HG02840 (cell line): Measurements from ENCODE around the gene RANBP1.
"Not testable (repeated sequence)": the region's sequence is repeated elsewhere in the genome, so short reads cannot be mapped to it uniquely, and the experiment has no call there.

Source experiments
- ATAC-seq: cut with Tn5 transposase; IDR thresholded peaks from one replicate; pipeline ENCODE4 v1.9.1; 2021; ENCODE audit warnings: mild to moderate bottlenecking, moderate library complexity, moderate number of reproducible peaks; ENCODE audit not compliant: unreplicated experiment, low FRiP score

The RANBP1 gene

DNA sequence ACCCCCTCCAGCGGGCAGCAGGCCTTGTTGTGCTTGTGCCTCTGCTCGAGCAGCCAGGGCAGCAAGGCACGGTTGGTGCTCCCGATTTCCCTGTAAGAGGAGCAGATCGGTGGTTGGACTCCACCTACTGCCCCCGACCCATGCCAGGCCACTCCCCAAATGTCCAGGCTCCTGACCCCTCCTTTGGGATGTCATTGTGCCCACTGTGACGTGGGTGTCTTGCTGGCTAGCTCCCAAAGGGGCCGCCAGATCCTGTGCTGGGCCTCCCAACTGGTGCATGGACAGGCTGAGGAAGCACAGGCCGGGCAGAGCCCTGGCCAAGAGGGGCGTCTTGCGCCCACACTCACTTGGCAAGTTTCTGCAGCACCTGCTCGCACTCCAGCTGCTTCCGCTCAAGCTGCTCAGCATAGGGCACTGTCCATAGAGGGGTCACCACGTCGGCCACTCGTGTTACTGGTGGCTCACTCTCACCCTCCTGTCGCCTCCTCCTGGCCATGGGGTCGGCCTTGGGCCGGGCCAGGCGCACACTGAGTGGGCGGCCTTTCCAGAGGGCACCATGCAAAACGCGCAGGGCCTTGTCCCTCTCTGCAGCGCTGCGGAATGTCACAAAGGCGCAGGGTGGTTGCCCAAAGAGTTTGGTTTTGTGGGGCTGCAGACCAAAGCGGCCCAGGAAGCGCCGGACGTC, at the start of gene RANBP1:
RANBP1 (plus strand) TSS at position 414 of the 685 bp plus-strand sequence; CDS start at position 495, 81 bp downstream.
- ATAC-seq = no peak

GRCh38 chr22:20066617-20067383, 49.1 kb upstream of the RANBP1 start:
- no peak for ATAC-seq

GRCh38 chr22:20067384-20067682, 48.6 kb upstream of the RANBP1 start:
- not testable (repeated sequence) for ATAC-seq

DNA sequence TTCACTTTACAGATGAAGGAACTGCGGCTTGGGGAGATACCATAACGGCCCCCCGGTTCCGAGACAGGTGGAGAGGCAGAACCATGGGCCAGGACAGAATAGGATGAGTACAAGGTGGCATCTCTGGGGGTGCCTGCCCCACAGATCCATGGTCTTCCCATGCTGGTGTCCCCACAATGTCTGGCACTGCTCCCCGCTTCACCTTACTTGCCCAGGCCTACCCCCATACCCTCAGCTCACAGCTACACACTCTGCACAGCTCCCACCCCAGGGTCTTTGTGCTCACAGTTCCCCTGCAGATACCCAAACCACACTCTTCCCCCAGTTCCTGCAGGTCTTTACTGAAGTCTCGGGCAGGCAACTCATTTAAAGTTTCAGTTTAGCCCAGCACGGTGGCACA, 47.3 kb upstream of the RANBP1 start:
- ATAC-seq = no peak

GRCh38 chr22:20069331-20070042, 46.4 kb upstream of the RANBP1 start:
- ATAC-seq = no peak

DNA sequence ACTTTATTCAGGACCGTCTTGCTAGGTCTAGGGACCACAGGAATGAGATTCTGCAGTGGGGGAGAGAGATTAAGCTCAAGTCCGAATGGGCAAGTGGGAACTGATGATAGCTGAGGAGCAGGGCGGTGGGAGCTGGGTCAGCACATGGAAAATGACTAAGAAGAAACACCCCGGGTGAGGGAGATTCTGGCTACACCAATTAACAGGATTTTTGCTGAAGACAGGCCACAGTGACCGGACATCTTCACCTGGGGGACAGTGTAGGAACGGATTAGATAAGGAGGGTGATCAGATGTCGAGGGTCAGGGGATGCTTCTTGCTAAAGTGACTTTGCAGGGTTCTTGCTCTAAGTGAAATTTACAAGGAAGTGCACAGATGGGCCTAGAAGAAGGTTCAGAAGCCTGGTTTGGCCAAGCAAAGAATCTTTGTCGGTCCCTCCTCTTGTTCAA, 44.4 kb upstream of the RANBP1 start:
- no peak for ATAC-seq

DNA sequence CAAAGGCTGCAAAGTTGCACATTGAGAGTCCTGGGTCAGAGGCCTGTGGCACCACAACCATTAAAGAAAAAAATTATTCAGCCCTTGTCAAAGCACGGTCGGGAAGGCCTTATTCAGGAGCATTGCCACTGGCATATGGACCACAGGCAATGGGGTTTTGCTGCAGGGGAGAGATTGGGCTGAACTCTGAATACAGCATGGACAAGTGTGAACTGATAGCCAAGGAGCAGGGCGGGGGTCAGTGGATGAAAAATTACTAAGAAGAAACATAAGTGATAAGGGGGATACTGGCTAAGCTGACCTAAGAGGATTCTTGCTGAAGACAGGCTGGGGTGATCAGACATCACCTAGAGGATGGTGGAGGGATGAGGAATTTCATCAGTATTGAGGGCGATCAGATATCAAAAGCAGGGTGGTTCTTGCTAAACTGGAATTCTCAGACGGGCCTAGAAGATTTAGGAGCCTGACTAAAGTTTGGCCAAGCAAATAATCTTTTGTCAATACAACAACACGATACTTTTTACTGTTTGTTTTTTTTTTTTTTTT, 39.2 kb upstream of the RANBP1 start:
- ATAC-seq = no peak

DNA sequence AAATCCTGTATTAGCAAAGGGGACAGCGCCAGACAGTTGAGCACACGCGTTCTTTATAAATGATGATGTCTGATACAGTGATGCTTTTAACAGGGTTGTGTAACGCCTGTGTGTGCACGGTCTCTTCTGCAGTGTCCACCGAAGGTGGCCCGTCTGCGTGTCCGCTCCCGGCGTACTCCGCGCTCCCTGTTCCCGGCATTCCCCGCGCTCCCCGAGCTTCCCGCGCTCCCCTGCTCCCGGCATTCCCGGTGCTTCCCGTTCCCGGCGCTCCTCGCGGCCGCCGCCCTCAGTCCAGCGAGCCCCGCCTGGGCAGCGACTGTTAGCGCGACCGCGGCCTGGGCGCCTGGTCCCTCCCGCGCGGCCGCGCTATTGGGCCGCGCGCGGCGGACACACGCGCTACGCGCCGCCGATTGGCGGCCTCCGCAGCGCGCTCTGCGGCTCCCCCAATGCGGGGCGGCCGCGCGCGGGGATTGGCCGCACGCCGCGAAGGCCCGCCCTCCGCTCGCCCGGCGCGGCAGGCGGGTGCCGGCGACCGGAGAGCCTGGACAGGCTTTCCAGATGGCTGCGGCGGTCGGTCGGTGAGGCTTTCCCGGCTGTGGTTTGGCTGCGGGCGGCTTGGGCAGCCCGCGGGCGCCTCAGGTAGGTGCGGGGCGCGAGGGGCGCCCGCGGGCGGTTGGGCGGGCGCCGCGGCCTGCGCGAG, 36.0 kb upstream of the RANBP1 start, which contains the start of gene DGCR8:
DGCR8 (plus strand) TSS at position 497 of the 700 bp plus-strand sequence. CDS start 5,723 bp downstream, outside the sequence.
- ATAC-seq = peak; percentile 76

- peak; percentile 58 for ATAC-seq
These were observed 35.5 kb upstream of the RANBP1 start for GRCh38 chr22:20080445-20080775.

- ATAC-seq = no peak
These were observed 34.9 kb upstream of the RANBP1 start for GRCh38 chr22:20080776-20081654.

DNA sequence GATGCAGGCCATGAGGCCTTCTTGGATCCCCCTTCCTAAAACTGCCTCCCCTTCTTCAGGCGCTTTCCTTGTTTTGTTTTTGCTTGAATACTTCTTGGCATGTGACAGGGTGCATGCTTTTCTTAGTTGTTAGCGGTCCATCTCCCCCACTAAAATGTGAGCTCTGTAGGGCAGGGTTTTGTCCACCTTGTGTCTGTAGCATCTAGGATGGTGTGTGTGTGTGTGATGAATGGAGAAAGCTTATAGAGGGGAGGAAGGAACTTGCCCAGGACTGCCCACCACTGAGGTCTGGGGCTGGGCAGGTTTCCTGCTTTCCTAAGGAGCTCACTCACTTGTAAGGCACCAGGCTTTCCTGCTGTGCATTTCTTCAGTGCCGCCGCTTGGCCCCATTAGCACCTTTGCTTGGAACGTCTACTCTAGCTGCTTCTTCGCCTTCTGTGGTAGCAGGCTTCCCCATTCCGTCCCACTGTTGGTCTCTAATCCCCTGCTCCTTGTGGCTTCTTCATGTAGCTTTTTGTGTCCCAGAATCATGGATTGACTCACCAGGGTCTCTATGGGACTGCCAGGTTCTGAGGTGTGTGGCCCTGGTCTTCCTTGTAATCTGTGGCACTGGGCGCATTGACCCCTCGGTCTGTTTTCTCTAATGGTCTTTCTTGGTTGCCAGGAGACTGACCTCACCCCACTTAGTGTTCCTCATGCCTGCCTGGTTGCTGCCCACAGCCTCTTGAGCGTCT, 32.6 kb upstream of the RANBP1 start:
- ATAC-seq = no peak

DNA sequence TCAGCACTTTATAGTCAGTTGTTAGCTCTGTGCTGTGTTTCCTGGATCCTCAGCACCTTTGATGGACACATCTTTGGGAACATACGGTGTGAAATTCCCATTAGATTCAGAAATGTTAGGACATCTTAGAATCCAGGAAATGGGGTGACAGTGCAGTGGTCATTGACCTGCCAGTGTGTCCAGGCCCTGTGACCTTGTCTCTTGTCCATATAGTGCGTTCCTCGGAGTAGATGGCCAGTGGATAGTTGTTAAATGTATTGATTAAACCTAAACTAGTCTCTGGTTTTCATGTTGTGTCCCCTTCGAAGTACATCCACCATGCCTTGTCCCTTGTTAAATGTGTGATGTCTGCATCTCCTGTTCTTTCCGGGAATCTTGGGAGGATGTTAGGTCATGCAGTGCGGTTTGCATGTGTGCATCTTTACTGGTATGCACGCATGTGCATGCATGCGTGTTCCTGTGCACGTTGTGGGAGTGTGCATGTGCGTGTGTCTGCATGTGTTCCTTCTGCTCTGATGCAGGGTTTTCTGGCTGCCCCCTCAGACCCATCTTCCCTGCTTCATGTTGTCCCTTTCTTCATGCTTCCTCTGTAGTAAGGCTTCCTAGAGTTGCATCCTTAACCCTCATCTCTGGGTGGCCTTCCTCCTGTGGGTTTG, 31.9 kb upstream of the RANBP1 start:
- ATAC-seq = no peak

DNA sequence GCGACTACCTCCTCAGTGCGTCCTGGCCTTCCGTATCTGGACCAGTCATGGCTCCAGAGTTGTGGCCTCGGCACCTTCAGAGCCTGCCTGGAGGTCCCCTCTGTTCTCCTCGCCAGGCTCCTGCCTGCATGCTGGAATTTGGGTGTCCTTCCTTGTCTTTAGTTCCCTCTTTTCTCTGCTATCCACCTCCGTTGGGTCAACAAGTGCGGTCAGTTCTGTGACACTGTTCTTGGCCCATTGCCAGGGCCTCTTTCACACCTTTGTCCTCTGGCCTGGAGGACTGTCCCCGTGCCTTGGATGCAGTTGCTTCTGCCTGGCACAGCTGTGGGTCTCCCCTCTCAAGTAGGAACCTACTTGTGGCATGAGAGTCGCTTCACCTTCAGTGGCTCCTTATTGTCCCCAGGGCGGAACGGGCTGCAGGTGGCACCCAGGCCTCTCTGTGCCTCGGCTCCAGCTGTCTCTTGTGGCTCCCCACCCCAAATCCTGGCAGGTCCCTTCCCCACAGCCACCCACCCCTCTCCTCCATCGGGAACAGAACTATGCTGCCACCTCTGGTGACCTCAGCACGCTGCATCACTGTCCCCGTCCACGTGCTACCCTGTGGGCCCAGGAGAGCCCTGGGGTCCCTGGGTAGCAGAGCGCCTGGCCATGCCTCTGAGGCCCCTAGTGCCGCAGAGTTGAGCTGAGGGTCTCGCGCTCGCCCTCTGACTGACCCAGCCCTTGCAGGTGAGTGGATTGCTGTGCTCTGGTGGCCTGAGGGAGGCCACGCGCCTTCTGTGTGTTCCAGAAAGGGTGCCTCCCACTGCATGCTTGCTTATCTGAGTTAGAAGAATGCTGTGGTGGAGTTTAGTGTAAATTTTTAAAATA, 31.1 kb upstream of the RANBP1 start:
- ATAC-seq = no peak

GRCh38 chr22:20085651-20086050, 30.3 kb upstream of the RANBP1 start:
- ATAC-seq = no peak

DNA sequence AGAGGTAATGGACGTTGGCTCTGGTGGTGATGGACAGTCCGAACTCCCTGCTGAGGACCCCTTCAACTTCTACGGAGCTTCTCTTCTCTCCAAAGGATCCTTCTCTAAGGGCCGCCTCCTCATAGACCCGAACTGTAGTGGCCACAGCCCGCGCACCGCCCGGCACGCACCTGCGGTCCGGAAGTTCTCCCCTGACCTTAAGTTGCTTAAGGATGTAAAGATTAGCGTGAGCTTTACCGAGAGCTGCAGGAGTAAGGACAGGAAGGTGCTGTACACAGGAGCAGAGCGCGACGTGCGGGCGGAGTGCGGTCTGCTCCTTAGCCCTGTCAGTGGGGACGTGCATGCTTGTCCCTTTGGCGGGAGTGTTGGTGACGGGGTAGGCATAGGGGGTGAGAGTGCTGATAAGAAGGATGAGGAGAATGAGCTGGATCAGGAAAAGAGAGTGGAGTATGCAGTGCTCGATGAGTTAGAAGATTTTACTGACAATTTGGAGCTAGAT, 29.8 kb upstream of the RANBP1 start:
- no peak for ATAC-seq

- ATAC-seq = no peak
These were observed 29.1 kb upstream of the RANBP1 start for GRCh38 chr22:20086763-20087162.
